KMS-11 (cell line): Measurements from ENCODE around the gene RNPS1.

Source experiments
- H2AFZ ChIP-seq: fragments of 200-600 bp; sonication (generic); 2 replicates; pipeline ENCODE4 v1.6.1; 2016; ENCODE audit warnings: antibody characterized with exemption, mixed run types, low read depth
- H3K27ac ChIP-seq: fragments of 200-600 bp; sonication (generic); 2 replicates; pipeline ENCODE4 v1.6.1; 2016; ENCODE audit warnings: mild to moderate bottlenecking, mixed run types
- H3K27me3 ChIP-seq: fragments of 200-600 bp; sonication (generic); 2 replicates; pipeline ENCODE4 v1.6.1; 2017; ENCODE audit warnings: mild to moderate bottlenecking, low read depth, mixed run types, moderate library complexity; ENCODE audit not compliant: insufficient read depth
- H3K36me3 ChIP-seq: fragments of 200-600 bp; sonication (generic); 2 replicates; pipeline ENCODE4 v1.6.1; 2017; ENCODE audit warnings: mild to moderate bottlenecking, mixed run types; ENCODE audit not compliant: insufficient read depth
- H3K4me1 ChIP-seq: fragments of 200-600 bp; sonication (generic); 2 replicates; pipeline ENCODE4 v1.6.1; 2016; ENCODE audit warnings: mild to moderate bottlenecking, low read depth, mixed run types; ENCODE audit not compliant: poor library complexity, severe bottlenecking
- H3K4me2 ChIP-seq: fragments of 200-600 bp; sonication (generic); 2 replicates; pipeline ENCODE4 v1.7.0; 2016; ENCODE audit warnings: mild to moderate bottlenecking, mixed run types
- H3K4me3 ChIP-seq: fragments of 200-600 bp; sonication (generic); IDR thresholded peaks from 2 replicates; pipeline ENCODE4 v1.6.1; 2017; ENCODE audit warnings: low read depth, low read length, mixed read lengths; ENCODE audit not compliant: insufficient read depth
- H3K79me2 ChIP-seq: fragments of 200-600 bp; sonication (generic); 2 replicates; pipeline ENCODE4 v1.6.1; 2016; ENCODE audit warnings: low read depth, mixed run types; ENCODE audit not compliant: insufficient read depth
- H3K9ac ChIP-seq: fragments of 200-600 bp; sonication (generic); 2 replicates; pipeline ENCODE4 v1.6.1; 2016; ENCODE audit warnings: mild to moderate bottlenecking, mixed run types
- H4K20me1 ChIP-seq: fragments of 200-600 bp; sonication (generic); 2 replicates; pipeline ENCODE4 v1.6.1; 2016; ENCODE audit warnings: mild to moderate bottlenecking, mixed run types; ENCODE audit not compliant: insufficient read depth
- TF ChIP-seq, protein P1 (sequence below): fragments of 200-600 bp; sonication (generic); conservative IDR thresholded peaks from 2 replicates; pipeline ENCODE4 v1.6.1; 2017; ENCODE audit warnings: low read depth, mild to moderate bottlenecking, antibody characterized with exemption, low read length, moderate library complexity, mixed read lengths

Gene RNPS1

GRCh38 chr16:2295056-2295798, 27.3 kb upstream of the RNPS1 start:
- Histone ChIP-seq H3K27ac (no peak overlapping the region), H3K27me3 (no peaks in the 10 kb centered on the region), H3K36me3 (no peaks in the 10 kb centered on the region), H3K9ac (no peak overlapping the region), H2AFZ (no peak overlapping the region), H3K4me3 (no peak overlapping the region), H3K79me2 (no peaks in the 10 kb centered on the region), H3K4me1 (no peaks in the 10 kb centered on the region), H3K4me2 (no peak overlapping the region), H4K20me1 (no peaks in the 10 kb centered on the region)
- TF ChIP-seq, protein P1, sequence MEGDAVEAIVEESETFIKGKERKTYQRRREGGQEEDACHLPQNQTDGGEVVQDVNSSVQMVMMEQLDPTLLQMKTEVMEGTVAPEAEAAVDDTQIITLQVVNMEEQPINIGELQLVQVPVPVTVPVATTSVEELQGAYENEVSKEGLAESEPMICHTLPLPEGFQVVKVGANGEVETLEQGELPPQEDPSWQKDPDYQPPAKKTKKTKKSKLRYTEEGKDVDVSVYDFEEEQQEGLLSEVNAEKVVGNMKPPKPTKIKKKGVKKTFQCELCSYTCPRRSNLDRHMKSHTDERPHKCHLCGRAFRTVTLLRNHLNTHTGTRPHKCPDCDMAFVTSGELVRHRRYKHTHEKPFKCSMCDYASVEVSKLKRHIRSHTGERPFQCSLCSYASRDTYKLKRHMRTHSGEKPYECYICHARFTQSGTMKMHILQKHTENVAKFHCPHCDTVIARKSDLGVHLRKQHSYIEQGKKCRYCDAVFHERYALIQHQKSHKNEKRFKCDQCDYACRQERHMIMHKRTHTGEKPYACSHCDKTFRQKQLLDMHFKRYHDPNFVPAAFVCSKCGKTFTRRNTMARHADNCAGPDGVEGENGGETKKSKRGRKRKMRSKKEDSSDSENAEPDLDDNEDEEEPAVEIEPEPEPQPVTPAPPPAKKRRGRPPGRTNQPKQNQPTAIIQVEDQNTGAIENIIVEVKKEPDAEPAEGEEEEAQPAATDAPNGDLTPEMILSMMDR: no peak

GRCh38 chr16:2292221-2292620, 24.3 kb upstream of the RNPS1 start:
- Histone ChIP-seq H3K79me2 (no peaks in the 10 kb centered on the region), H3K4me2 (no peak overlapping the region), H3K9ac (no peak overlapping the region), H3K27ac (no peak overlapping the region), H3K4me1 (no peaks in the 10 kb centered on the region), H3K27me3 (no peaks in the 10 kb centered on the region), H3K4me3 (no peak overlapping the region), H3K36me3 (no peaks in the 10 kb centered on the region), H4K20me1 (no peaks in the 10 kb centered on the region), H2AFZ (no peak overlapping the region)
- TF ChIP-seq, protein P1: no peak

- Histone ChIP-seq H3K27me3 (no peaks in the 10 kb centered on the region), H3K9ac (no peak overlapping the region), H3K4me2 (no peak overlapping the region), H3K36me3 (no peaks in the 10 kb centered on the region), H3K27ac (no peak overlapping the region), H3K4me1 (no peaks in the 10 kb centered on the region), H4K20me1 (no peaks in the 10 kb centered on the region), H2AFZ (no peak overlapping the region), H3K4me3 (no peak overlapping the region), H3K79me2 (no peaks in the 10 kb centered on the region)
- TF ChIP-seq, protein P1: no peak
Measured at GRCh38 chr16:2289282-2289681, 21.4 kb upstream of the RNPS1 start.

DNA sequence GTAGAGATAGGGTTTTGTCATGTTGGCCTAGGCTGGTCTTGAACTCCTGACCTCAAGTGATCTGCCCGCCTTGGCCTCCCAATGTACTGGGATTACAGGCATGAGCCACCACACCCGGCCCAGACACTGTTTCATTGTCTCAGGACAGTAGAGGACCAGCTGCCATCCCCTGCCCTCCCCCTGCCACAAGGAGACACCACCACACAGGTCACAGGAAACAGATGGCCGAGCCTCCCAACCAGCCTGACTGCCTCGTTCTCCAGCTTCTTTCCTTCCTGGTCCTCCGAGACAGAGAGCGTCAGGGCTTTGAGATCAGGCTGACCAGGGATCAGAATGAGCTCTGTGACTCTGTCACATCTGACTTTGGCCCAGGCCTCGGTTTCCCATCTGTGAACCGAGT, 20.8 kb upstream of the RNPS1 start:
- H3K27ac ChIP-seq: no peak overlapping the region
- no peaks in the 10 kb centered on the region for H4K20me1 ChIP-seq
- no peak overlapping the region for H3K9ac ChIP-seq
- no peaks in the 10 kb centered on the region for H3K4me1 ChIP-seq
- TF ChIP-seq, protein P1: no peak
- H3K4me2 ChIP-seq: no peak overlapping the region
- no peaks in the 10 kb centered on the region for H3K27me3 ChIP-seq
- no peak overlapping the region for H2AFZ ChIP-seq
- no peaks in the 10 kb centered on the region for H3K79me2 ChIP-seq
- no peak overlapping the region for H3K4me3 ChIP-seq
- no peaks in the 10 kb centered on the region for H3K36me3 ChIP-seq
